HG03139 (cell line): ENCODE results near the gene LDLRAD1.
"Not testable (repeated sequence)": the region's sequence is repeated elsewhere in the genome, so short reads cannot be mapped to it uniquely, and the experiment has no call there.

Source experiments
- ATAC-seq: cut with Tn5 transposase; IDR thresholded peaks from one replicate; pipeline ENCODE4 v1.9.1; 2021; ENCODE audit not compliant: unreplicated experiment

LDLRAD1 gene, protein sequence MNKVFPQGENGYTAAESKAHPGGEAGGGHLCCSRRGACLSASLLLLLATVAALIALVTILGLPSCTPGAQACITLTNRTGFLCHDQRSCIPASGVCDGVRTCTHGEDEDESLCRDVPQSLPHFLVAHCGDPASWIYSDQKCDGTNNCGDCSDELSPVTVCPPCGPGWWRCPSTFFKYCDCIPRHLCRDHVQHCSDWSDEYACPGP

DNA sequence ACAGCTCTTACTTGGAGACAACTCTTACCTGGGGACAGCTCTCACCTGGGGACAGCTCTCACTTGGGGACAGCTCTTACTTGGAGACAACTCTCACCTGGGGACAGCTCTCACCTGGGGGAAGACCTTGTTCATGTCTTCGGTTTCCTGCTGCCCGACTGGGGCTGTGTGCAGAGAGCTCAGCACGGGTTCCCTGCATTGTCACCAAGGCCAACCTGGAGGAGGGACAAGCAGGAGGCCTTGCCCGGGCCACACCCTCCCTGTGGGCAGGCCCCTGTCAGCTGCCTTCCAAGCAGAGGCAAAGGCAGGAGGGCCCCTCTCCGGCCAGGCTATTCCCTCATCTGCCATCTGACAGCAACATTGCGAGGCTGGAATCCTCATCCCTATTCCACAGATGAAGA lies at the start of gene LDLRAD1:
LDLRAD1 (minus strand) TSS at position 208 of the 400 bp plus-strand sequence; CDS start at position 134, 74 bp downstream.
- ATAC-seq: no peak

DNA sequence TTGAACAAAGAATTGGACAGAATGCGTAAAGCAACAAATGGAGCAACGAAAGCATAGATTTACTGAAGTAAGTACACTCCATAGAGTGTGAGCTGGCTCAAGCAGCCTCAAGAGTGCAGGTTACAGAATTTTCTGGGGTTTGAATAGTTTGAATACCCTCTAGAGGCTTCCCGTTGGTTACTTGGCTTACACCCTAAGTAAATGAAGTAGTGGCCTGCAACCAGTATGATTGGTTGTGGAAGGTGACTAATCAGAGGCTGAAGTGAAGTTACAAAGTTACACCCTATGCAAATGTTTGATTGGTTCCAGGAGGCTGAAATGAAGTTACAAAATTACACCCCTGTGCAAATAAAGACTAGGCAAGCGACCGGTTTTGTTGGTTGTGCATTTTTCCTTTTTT lies 46.3 kb upstream of the LDLRAD1 start:
- ATAC-seq: no peak

DNA sequence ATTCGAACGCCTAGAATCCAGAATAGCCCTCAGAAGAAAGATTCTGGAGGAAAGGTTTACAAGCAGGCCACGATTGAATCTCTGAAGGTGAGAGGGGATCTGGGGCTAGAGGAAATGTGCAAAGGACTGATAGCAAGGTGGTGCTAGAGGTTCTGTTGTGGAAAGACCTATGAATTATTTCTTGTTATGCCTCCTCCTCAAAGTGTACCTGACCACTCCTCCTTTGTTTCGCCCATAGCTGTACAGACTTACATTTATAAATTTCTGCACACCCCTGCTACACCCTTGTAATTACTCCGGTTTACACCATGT lies 36.4 kb upstream of the LDLRAD1 start:
- no peak for ATAC-seq

DNA sequence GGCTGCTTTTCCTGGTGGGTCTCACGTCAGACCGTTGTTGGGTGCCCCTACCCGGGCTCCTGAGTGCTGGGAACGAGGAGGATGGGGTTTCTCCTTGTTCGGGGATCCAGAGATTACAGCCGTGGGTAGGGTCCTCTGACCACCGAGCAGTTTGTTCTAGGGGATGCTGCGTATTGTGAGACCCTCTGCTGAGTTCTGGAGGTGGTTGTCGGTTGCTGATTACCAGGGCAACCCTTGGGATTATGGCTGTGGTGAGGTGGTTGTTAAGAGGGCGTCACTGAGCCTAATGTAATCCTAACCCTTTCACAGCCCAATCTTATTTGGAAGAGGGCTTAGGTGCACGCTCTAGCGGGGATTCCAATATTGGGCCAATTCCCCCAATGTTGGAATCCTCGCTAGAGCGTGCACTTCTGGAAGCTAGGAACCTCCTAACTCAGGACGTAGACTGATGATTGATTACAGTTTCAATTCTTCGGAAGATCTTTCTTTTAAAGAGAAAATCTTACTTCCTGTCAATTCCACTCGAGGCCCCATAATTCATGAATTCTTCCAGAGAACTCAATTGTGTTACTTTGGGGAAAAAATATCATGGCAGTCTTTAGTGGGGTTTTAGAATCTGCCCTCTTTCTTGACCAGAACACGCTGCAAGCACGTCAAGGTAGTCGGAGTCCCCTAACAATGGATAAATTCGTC lies 35.9 kb upstream of the LDLRAD1 start:
- peak; percentile 1 for ATAC-seq

DNA sequence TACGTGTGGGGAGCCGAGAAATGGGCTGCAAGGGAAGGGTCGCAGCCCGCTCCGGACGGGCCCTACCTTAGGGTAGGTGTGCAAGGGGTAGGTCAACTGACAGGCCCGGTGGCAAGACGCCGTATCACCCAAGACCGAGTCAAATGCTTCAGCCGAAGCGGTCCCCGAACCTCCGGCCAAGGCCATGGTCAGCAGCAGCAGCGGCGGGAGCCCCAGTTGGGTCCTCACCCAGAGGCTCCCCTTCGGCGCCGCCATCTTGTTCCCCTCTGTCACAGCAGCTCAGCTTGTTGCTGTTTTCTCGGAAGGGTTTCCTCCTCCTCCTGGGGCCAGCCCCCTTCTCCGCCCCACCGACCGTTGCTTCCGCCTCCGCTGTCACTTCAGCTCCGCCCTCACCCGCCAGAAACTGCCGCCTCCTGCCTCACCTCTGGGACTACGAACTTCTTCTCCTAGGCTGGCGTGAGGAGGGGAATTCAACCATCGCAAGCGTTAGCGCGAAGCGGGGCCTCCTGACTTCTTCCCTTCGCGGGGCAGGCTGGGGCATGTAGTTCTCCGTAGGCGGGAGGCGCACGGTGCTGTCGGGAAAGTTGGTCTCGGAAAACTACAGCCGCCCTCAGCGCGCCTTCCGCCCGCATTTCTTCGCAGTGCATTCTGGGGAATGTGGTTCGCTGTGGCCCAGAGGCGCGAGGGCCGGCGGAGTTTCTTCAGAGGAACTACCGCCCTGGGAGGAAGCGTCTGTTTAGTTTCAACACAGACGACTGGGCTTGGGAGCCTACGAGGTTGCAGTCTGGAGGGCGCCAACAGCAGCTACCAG lies 35.2 kb upstream of the LDLRAD1 start, which contains the start of the genes TCEANC2 and TMEM59:
TCEANC2 (plus strand) TSS at position 675 of the 811 bp plus-strand sequence. CDS start 815 bp downstream, outside the sequence.
TMEM59 (minus strand) TSS at position 271 of the 811 bp plus-strand sequence; CDS start at position 255, 16 bp downstream.
- ATAC-seq: peak; percentile 87

DNA sequence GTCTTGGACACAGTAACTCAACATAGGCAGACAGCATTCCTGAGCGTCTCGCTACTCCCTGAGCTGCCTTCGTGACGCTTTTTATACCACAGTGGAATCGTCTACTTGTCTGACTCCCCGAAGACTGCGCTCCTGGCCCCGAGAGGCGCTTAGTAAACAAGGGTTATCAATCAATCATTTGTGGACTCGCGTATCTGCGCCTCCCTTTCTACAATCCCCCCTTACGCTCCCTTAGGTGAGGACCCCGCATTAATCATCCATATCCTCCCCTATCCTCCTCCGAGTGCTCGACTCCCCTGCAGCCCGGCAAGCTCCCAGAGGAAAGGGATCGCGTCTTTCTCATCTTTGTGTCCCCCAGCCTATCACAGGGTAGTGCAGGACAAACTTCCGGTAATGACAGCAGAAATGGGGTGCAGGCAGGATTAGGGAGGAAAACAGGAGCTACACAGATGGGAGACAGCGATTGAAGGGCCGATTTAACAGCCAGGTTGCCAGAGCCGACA lies 34.5 kb upstream of the LDLRAD1 start:
- ATAC-seq: peak; percentile 6

DNA sequence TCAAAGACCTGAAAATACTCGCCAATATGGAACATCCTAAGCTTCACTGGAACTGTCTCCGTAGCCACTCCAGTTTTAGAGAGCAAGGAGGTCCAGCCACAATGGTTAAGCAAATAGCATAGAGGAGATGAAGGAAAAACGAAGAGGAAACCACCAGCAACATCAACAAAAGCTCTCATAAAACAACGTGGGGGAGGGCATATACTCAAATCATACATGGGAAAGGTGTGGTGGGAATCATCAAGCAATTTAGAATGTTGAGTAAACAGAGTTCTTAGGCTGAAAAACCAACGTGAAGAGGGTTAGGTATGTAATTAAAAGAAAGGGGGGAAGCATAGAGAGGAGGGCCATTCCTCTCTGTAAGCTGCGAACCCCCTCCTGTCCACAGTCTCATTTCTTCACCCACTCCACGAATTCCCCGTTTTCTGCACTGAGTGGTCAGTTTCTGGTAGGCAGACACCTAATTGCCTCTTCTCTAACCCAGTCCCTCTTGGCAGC lies 34.0 kb upstream of the LDLRAD1 start:
- no peak for ATAC-seq

DNA sequence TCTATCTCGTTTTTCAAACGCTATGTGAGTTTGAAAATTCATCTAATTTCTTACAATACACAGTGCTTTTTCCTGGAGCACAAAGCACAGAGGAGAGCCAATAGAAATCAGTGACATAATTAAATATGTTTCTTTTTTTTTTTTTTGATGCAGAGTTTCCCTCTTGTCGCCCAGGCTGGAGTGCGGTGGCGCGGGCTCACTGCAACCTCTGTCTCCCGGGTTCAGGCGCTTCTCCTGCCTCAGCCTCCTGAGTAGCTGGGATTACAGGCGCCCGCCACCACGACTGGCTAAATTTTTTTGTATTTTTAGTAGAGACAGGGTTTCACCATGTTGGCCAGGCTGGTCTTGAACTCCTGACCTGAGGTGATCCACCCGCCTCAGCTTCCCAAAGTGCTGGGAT lies 32.4 kb upstream of the LDLRAD1 start:
- ATAC-seq: not testable (repeated sequence)

DNA sequence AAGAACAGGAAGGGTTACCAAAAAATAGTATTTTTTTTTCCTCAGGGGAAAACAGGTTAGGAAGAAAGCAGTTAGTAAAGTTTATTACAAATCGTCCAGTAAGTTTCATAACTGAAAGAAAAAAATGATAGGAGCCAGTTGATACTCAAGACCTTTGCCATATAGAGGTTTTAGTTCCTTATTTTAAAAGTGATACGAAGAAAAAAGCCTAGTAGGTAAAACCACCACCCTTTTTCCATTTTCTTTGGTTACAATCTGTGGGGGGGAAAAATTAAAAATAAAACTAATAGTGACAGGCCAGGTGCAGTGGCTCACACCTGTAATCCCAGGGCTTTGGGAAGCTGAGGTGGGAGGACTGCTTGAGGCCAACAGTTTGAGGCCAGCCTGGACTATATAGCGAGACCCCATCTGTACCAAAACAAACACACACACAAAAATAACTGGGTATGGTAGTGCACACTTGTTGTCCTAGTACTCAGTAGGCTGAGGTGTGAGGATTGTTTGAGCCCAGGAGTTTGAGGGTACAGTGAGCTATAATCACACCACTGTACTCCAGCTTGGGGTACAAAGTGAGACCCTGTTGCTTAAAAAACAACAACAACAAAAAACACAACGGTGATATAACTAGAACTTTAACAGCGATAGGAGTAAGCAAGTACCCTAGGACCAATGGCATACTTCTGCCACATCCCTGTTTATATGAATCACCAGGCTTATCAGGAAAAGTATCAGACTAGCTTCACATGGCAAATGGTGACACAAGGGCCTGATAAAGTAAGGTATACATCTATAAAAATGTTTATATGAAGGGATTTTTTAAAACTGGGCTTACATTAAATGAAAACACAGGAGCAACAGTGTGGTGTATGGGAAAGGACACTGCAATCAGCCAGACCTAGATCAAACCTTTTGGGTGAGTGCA lies 29.7 kb upstream of the LDLRAD1 start:
- no peak for ATAC-seq

DNA sequence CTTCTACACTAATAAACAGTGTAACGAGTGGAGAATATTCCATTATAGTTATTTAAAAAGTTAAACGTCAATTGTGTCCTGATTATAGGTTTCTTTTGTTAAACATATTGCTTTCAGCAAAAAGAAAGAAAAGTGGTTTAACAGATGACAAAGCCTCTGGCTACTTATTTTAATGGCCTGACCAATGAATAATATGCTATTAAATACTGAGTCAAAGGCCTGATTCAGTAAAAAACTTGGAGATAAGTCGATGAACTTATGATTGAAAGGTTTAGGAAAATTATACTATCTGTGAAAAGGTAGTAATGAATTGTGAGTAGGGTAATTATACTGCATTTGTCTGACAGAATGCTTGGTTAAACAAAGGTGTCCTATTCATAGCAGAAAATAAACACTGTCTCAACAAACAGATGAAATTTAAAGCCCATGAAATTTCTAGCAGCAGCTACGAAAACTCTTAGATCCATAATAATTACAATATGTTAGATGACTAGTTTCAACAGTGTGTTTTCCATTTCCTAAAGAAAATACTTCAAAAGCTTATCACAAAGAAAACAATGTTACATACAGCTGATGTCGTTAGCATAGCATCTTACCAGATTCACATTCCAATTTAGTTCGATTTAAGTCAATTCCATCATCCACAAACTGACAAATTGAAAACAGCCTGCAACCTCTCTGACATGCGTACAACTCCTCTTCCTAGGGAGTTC lies 28.8 kb upstream of the LDLRAD1 start:
- ATAC-seq: no peak

DNA sequence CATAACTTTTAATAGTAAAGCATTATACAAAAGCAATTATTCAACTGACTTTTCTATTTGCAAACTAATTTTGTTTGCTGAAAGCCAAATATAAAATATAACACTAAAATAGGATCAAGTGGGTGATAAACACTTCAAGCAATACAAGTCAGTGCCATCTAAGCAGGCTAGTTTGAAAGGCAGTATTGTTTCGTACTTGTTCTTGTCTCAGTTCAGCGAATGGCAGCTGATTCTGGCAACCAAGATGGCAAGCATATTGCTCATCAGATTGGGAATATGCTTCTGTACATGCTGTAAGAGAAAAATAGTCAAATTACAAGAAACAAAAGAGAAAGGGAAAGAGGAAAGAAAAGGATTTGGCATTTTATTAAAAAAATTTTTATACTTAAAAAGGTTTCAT lies 27.5 kb upstream of the LDLRAD1 start:
- ATAC-seq: no peak

DNA sequence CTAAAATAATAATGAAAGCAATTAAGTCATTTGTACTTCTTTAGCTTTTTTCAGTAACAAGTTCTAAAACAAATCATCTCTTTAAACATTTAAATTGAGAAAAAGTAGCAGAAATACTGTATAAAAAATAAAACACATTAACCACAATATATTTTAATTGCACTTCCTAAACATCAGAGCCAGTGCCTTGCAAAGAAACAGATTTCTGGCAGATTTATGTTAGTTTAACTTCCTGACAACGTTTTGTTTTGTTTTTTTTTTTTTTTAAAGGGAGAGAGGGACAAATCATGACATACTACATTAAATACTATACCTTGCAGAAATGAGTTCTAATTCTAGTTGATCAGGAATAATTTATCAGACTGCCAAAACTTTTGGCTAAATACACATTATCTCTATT lies 23.8 kb upstream of the LDLRAD1 start:
- ATAC-seq: no peak

DNA sequence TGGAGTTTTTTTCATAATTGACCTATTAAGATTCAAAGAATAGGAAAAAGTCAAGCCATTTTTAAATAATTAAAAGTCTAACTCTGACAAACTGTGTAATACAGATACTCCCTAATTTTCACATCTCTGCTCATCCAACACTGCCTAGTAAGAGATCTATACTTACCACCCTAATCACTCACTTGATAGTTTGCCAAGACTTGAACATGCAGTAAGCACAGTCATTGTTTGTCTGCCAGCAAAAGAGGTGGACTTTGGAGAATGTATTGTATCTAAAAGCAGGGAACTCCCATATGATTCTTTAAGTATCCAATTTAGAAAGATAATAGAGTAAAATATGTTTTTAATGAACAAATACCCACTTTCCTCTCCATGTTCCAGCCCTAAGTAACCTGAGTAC lies 19.5 kb upstream of the LDLRAD1 start:
- ATAC-seq: no peak

DNA sequence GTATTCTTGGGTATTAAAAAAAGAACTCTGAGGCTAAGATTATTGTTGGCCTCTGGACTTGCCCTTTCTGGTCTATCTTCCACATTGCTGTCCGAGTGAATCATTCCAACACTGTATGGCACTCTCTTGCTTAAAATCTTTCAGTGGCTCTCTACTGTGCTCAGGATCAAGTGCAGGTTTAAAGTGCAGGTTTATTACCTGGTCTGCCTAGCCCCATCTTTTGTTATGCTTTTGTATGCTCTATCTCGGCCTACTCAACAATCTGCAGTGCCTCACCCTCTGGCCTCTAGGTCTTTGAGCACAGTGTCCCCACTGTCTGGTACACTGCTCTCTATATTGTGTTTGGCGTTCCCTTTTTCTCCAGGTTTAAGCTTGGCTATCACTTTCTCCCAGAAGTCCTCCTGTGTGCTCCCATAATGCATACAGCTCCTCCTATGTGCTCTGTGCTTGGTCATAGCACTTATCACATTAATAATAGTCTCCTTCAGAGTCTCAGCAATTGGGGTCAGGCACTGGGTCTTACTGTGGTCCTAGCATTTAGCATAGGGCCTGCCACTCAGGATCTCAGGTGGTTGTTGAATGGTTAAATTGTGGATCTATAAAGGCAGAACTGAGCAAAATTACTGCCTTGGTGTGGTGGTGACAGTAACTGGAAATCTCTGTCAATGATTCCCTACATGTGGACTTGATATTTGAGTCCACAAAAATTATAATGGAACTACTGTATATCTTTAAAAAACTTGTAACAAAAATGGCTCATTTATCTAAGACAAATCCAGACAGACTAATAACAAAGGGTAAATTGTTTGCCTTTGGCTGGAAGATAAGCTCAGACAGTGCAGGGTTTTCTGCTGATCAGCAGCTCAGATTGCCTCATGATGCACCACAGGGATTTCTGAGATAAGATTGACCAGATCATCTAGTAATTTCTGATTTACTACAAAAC lies 10.6 kb upstream of the LDLRAD1 start:
- ATAC-seq: no peak

DNA sequence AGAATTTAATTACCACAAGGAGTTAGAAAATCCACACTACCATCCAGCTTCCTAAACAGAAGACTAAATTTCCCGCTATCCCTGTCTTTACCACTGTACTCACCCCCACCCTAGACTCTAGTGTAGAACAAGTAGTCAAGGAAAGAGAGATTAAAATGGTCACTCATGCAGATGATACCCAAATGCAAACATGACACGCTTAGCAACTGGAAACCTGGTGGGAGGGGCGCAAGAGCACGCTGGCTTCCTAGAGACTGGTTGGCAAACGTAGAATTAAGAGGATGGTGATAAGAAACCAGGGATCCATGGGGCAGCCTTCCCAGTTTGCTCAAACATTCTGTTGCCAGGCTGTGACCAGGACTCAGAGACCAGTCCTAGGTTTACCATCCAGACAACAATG lies 9.9 kb upstream of the LDLRAD1 start:
- no peak for ATAC-seq

DNA sequence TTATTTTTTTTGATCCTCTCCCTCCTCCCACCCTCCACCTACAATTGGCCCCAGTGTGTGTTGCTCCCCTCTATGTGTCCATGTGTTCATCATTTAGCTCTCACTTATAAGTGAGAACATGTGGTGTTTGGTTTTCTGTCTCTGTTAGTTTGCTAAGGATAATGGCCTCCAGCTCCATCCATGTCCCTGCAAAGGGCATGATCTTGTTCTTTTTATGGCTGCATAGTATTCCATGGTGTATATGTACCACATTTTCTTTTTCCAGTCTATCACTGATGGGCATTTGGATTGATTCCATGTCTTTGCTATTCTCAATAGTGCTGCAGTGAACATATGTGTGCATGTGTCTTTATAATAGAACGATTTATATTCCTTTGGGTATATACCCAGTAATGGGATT lies 6.8 kb upstream of the LDLRAD1 start:
- not testable (repeated sequence) for ATAC-seq

DNA sequence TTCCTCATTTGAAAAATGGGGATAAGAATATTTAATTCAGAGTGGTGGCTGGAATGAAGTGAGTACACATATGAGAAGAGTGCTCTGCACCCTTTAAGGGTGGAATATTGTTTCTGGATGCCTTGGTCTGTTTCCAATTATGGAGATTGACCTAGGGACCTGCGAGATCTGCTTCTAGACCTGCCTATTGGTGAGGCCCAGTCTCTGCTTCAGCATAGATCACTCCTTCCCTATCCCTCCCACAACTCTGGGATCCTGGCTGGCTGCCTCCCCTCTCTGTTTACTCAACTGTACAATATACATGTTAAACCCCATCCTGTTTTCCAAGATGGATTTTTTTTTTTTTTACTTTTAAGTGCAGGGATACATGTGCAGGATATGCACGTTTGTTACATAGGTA lies 6.4 kb upstream of the LDLRAD1 start:
- ATAC-seq: no peak

DNA sequence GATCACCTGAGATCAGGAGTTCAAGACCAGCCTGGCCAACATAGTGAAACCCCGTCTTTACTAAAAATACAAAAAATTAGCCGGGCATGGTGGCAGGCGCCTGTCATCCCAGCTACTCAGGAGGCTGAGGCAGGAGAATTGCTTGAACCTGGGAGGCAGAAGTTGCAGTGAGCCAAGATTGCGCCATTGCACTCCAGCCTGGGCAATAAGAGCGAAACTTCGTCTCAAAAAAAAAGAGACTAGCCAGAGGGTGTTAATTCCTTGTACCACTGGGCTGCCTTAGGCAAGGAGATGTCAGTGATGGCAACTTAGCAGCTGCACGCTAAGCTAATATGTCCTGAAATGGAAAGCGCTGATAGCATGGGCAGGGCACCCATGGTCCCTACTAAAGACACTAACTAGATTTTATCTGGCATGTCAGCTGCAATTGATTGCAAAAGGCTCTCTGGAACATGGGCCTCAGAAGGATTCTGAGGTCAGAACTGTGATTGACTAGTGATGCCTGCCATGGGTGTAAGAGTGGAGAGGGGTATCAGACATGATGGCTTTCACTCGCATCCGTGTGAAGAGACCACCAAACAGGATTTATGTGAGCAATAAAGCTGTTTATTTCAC lies 1.7 kb upstream of the LDLRAD1 start:
- ATAC-seq: not testable (repeated sequence)
